IPS DF 6.9 (cell line): ENCODE results near the gene FBXO41.

Source experiments
- DNase-seq: peaks from one replicate; pipeline ENCODE4 v3.0.0-alpha.2; 2013; ENCODE audit warnings: low read depth, low spot score
- H3K27ac ChIP-seq: one replicate; pipeline ENCODE4 v1.5.1; 2013; ENCODE audit warnings: low read length, control low read depth
- H3K27me3 ChIP-seq: 2 replicates; pipeline ENCODE4 v1.6.1; 2013; ENCODE audit warnings: mild to moderate bottlenecking, low read length; ENCODE audit not compliant: control insufficient read depth, insufficient read depth
- H3K36me3 ChIP-seq: 2 replicates; pipeline ENCODE4 v1.6.1; 2013; ENCODE audit warnings: low read length; ENCODE audit not compliant: control insufficient read depth, insufficient read depth
- H3K4me1 ChIP-seq: 2 replicates; pipeline ENCODE4 v1.6.1; 2013; ENCODE audit warnings: low read length; ENCODE audit not compliant: control insufficient read depth, insufficient read depth
- H3K4me3 ChIP-seq: 2 replicates; pipeline ENCODE4 v1.5.1; 2013; ENCODE audit warnings: mild to moderate bottlenecking, low read length
- H3K9me3 ChIP-seq: 2 replicates; pipeline ENCODE4 v1.6.1; 2013; ENCODE audit warnings: low read length, inconsistent platforms; ENCODE audit not compliant: control insufficient read depth, insufficient read depth
- WGBS: extraction: QIAGEN DNeasy Blood & Tissue Kit; methylation state at CpG from one replicate; pipeline ENCODE4 v1.1.7; 2013; ENCODE audit warnings: mixed read lengths, missing lambda C conversion rate; ENCODE audit not compliant: insufficient read length, insufficient coverage; 5-methylcytosine and 5-hydroxymethylcytosine counted together

Gene FBXO41

GRCh38 chr2:73214120-73215035 is 69.9 kb downstream of the FBXO41 start, which contains the start of gene SMYD5:
SMYD5 (plus strand) TSS chr2:73214245; CDS start chr2:73214267, 22 bp downstream.
- Histone ChIP-seq H3K4me1 (peaks cover 2% of the 10 kb centered on the region; the same call in 1 of the 2 replicates), H3K36me3 (no peaks in the 10 kb centered on the region; the same call in 1 of the 2 replicates), H3K27ac (no peak within 1 kb of the TSS), H3K9me3 (no peaks in the 10 kb centered on the region), H3K4me3 (peak within 1 kb of the TSS; percentile 86), H3K27me3 (no peaks in the 10 kb centered on the region)
- DNase-seq, result no peak
- WGBS, result no CpG with 5 or more reads among the region's 64 CpGs

- Histone ChIP-seq H3K9me3 (no peaks in the 10 kb centered on the region), H3K27ac (no peak overlapping the region), H3K4me3 (no peak overlapping the region), H3K27me3 (no peaks in the 10 kb centered on the region), H3K4me1 (peaks cover 2% of the 10 kb centered on the region; the same call in 1 of the 2 replicates), H3K36me3 (no peaks in the 10 kb centered on the region)
- WGBS, result no CpG with 5 or more reads among the region's 20 CpGs
- peak; percentile 82 for DNase-seq
Measured at GRCh38 chr2:73212448-73213176, 71.7 kb downstream of the FBXO41 start.

- DNase-seq, result no peak
- Histone ChIP-seq H3K4me3 (no peak overlapping the region), H3K36me3 (no peaks in the 10 kb centered on the region), H3K4me1 (peaks cover 2% of the 10 kb centered on the region; the same call in 1 of the 2 replicates), H3K27me3 (no peaks in the 10 kb centered on the region), H3K9me3 (no peaks in the 10 kb centered on the region), H3K27ac (no peak overlapping the region)
- WGBS, result no CpG with 5 or more reads among the region's 7 CpGs
Measured at GRCh38 chr2:73212098-73212447, 72.2 kb downstream of the FBXO41 start.

- no peaks in the 10 kb centered on the region for H3K9me3 ChIP-seq
- H3K27ac ChIP-seq, result no peak overlapping the region
- no CpG with 5 or more reads among the region's 6 CpGs for WGBS
- H3K4me1 ChIP-seq, result peaks cover 2% of the 10 kb centered on the region; the same call in 1 of the 2 replicates
- no peaks in the 10 kb centered on the region for H3K27me3 ChIP-seq
- H3K4me3 ChIP-seq, result no peak overlapping the region
- DNase-seq, result no peak
- H3K36me3 ChIP-seq, result no peaks in the 10 kb centered on the region
Measured at GRCh38 chr2:73210696-73211095, 73.6 kb downstream of the FBXO41 start.

GRCh38 chr2:73210019-73210418 is 74.3 kb downstream of the FBXO41 start:
- Histone ChIP-seq H3K36me3 (no peaks in the 10 kb centered on the region), H3K27ac (no peak overlapping the region), H3K27me3 (no peaks in the 10 kb centered on the region), H3K9me3 (no peaks in the 10 kb centered on the region), H3K4me1 (no peaks in the 10 kb centered on the region), H3K4me3 (no peak overlapping the region)
- DNase-seq, result no peak
- no CpG with 5 or more reads among the region's 4 CpGs for WGBS

GRCh38 chr2:73208258-73208657 is 76.0 kb downstream of the FBXO41 start:
- Histone ChIP-seq H3K27ac (no peak overlapping the region), H3K9me3 (no peaks in the 10 kb centered on the region), H3K27me3 (peaks cover 8% of the 10 kb centered on the region; the same call in 1 of the 2 replicates), H3K4me3 (no peak overlapping the region), H3K36me3 (no peaks in the 10 kb centered on the region), H3K4me1 (no peaks in the 10 kb centered on the region)
- no peak for DNase-seq
- no CpG with 5 or more reads among the region's 3 CpGs for WGBS

GRCh38 chr2:73205611-73206010 is 78.7 kb downstream of the FBXO41 start:
- WGBS, result no CpG with 5 or more reads among the region's 6 CpGs
- H3K36me3 ChIP-seq, result no peaks in the 10 kb centered on the region
- no peak overlapping the region for H3K27ac ChIP-seq
- H3K27me3 ChIP-seq, result peaks cover 12% of the 10 kb centered on the region; the same call in 1 of the 2 replicates
- no peak for DNase-seq
- no peak overlapping the region for H3K4me3 ChIP-seq
- no peaks in the 10 kb centered on the region for H3K9me3 ChIP-seq
- H3K4me1 ChIP-seq, result no peaks in the 10 kb centered on the region
